K562 (cell line): Measurements from ENCODE around the gene KRTAP12-2. TPM values are rescaled to one million over a fixed set of nuclear protein-coding genes. Genes with fewer than 3 reads are reported as not detected.

Source experiments
- POLR2G ChIP-seq: fragments of 200-400 bp; formaldehyde crosslinking; IDR thresholded peaks from 2 replicates; pipeline ENCODE4 v1.6.1; 2017; ENCODE audit warnings: low read depth, mild to moderate bottlenecking, antibody characterized with exemption, low read length, moderate library complexity
- SRSF9 ChIP-seq: fragments of 200-400 bp; formaldehyde crosslinking; IDR thresholded peaks from 2 replicates; pipeline ENCODE4 v1.6.1; 2017; ENCODE audit warnings: low read depth, low read length, borderline replicate concordance
- YBX1 ChIP-seq: fragments of 450-650 bp; IDR thresholded peaks from 2 replicates; pipeline ENCODE4 v1.7.1; 2016; ENCODE audit warnings: mild to moderate bottlenecking
- ZNF407 ChIP-seq: fragments of 450-650 bp; IDR thresholded peaks from 2 replicates; pipeline ENCODE4 v1.6.1; 2016; ENCODE audit warnings: low read depth
- ZNF778 ChIP-seq: fragments of 450-650 bp; formaldehyde crosslinking; IDR thresholded peaks from 2 replicates; pipeline ENCODE4 v1.4.0; 2020; ENCODE audit warnings: mild to moderate bottlenecking, moderate library complexity
- polyA plus RNA-seq, 8 experiments: library from polyadenylated mRNA; depleted of rRNA in 4 of 8; stranded (reverse) in 5 of 8; unstranded in 3 of 8; fragments of >200 nt; fragmentation: Nextera tagmentation in 2 of 8; fragmentation: Illumina TruSeq in 1 of 8; extraction: Ambion mirVana in 2 of 8; extraction: Trizol in 1 of 8; gene quantifications; 2 replicates each; pipeline versions ENCODE4 v1.2.1 to v1.2.3, GENCODE V29; 2011 to 2014; ENCODE audit warnings: inconsistent platforms in 1 of 8, missing spikeins in 1 of 8
- total RNA-seq, 7 experiments: library from RNA; depleted of rRNA in 6 of 7; stranded (reverse); fragments of >200 nt in 6 of 7; fragmentation: Illumina TruSeq in 2 of 7; extraction: Trizol in 2 of 7; gene quantifications; 2 replicates each; pipeline versions ENCODE4 v1.2.1 to v1.2.3, GENCODE V29; 2011 to 2021; ENCODE audit warnings: low replicate concordance in 1 of 7

KRTAP12-2 gene
- total and polyA plus RNA-seq, 9 of the 15 experiments (the other 6 are each of a cell fraction or from before 2014, with no cell fraction given): not detected

- TF ChIP-seq ZNF407 (no peak), YBX1 (no peak), SRSF9 (no peak), ZNF778 (CRISPR knock-in tag) (no peak), POLR2G (no peak)
These were observed 17.1 kb downstream of the KRTAP12-2 start (continued) for GRCh38 chr21:44649521-44650100.
